ENCODE data around the gene RIOK2. TPM values are rescaled to one million over a fixed set of nuclear protein-coding genes. Genes with fewer than 3 reads are reported as not detected.

RIOK2 gene
- total RNA-seq, 1 donor from 2014 or later, result 17.6 TPM

GRCh38 chr5:97131921-97132320 is 51.1 kb downstream of the RIOK2 start:
- FAIRE-seq (no peak), DNase-seq (ENCODE audit: low read depth) (no peak)
- Histone ChIP-seq H3K27me3 (ENCODE audit: control insufficient read depth, insufficient read depth, low read length) (no peaks in the 10 kb centered on the region), H3K4me3 (ENCODE audit: low read depth, low read length) (no peak overlapping the region), H3K36me3 (ENCODE audit: control insufficient read depth, insufficient read depth, low read length) (no peaks in the 10 kb centered on the region)
- TF ChIP-seq, protein P1, sequence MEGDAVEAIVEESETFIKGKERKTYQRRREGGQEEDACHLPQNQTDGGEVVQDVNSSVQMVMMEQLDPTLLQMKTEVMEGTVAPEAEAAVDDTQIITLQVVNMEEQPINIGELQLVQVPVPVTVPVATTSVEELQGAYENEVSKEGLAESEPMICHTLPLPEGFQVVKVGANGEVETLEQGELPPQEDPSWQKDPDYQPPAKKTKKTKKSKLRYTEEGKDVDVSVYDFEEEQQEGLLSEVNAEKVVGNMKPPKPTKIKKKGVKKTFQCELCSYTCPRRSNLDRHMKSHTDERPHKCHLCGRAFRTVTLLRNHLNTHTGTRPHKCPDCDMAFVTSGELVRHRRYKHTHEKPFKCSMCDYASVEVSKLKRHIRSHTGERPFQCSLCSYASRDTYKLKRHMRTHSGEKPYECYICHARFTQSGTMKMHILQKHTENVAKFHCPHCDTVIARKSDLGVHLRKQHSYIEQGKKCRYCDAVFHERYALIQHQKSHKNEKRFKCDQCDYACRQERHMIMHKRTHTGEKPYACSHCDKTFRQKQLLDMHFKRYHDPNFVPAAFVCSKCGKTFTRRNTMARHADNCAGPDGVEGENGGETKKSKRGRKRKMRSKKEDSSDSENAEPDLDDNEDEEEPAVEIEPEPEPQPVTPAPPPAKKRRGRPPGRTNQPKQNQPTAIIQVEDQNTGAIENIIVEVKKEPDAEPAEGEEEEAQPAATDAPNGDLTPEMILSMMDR (IDR thresholded peaks at IDR 0.05; ENCODE audit: insufficient read depth, low read length, severe bottlenecking), result no peak

GRCh38 chr5:97131139-97131710 is 51.8 kb downstream of the RIOK2 start:
- DNase-seq (ENCODE audit: low read depth) (no peak), FAIRE-seq (no peak)
- Histone ChIP-seq H3K4me3 (ENCODE audit: low read depth, low read length) (no peak overlapping the region), H3K27me3 (ENCODE audit: control insufficient read depth, insufficient read depth, low read length) (no peaks in the 10 kb centered on the region), H3K36me3 (ENCODE audit: control insufficient read depth, insufficient read depth, low read length) (no peaks in the 10 kb centered on the region)
- TF ChIP-seq, protein P1 (IDR thresholded peaks at IDR 0.05; ENCODE audit: insufficient read depth, low read length, severe bottlenecking), result no peak

- DNase-seq (ENCODE audit: low read depth) (no peak), FAIRE-seq (no peak)
- Histone ChIP-seq H3K4me3 (ENCODE audit: low read depth, low read length) (no peak overlapping the region), H3K27me3 (ENCODE audit: control insufficient read depth, insufficient read depth, low read length) (no peaks in the 10 kb centered on the region), H3K36me3 (ENCODE audit: control insufficient read depth, insufficient read depth, low read length) (no peaks in the 10 kb centered on the region)
- TF ChIP-seq, protein P1 (IDR thresholded peaks at IDR 0.05; ENCODE audit: insufficient read depth, low read length, severe bottlenecking), result no peak
Observed at GRCh38 chr5:97127727-97128126, 55.3 kb downstream of the RIOK2 start.

GRCh38 chr5:97125125-97125683 is 57.8 kb downstream of the RIOK2 start:
- DNase-seq (ENCODE audit: low read depth), result no peak
- Histone ChIP-seq H3K36me3 (ENCODE audit: control insufficient read depth, insufficient read depth, low read length) (no peaks in the 10 kb centered on the region), H3K27me3 (ENCODE audit: control insufficient read depth, insufficient read depth, low read length) (no peaks in the 10 kb centered on the region), H3K4me3 (ENCODE audit: low read depth, low read length) (no peak overlapping the region)
- no peak for FAIRE-seq
- TF ChIP-seq, protein P1 (IDR thresholded peaks at IDR 0.05; ENCODE audit: insufficient read depth, low read length, severe bottlenecking), result no peak

DNA sequence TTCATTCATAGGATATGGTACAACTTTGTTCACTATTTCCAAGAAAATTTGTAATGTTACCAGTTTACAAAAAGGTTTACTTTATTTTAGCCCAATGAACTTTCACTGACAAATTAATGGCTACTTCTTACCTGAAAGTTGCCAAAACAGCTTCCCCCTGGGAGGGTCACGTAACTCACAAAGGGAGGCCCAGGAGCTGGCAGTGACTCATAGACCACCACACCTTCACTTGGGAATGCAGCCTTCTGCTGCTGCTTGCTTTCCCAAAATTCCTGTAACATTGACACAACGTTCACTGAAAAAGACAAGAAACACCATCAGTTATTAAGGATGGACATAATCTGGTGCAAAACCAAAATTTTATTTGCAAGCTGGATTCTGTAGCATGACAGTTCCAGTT is 58.7 kb downstream of the RIOK2 start:
- no peak for FAIRE-seq
- TF ChIP-seq, protein P1 (IDR thresholded peaks at IDR 0.05; ENCODE audit: insufficient read depth, low read length, severe bottlenecking), result no peak
- H3K4me3 ChIP-seq (ENCODE audit: low read depth, low read length), result no peak overlapping the region
- DNase-seq (ENCODE audit: low read depth), result peak; percentile 73
- H3K36me3 ChIP-seq (ENCODE audit: control insufficient read depth, insufficient read depth, low read length), result no peaks in the 10 kb centered on the region
- H3K27me3 ChIP-seq (ENCODE audit: control insufficient read depth, insufficient read depth, low read length), result no peaks in the 10 kb centered on the region

- DNase-seq (ENCODE audit: low read depth) (no peak), FAIRE-seq (no peak)
- no peak overlapping the region for H3K4me3 ChIP-seq (ENCODE audit: low read depth, low read length)
- no peaks in the 10 kb centered on the region for H3K27me3 ChIP-seq (ENCODE audit: control insufficient read depth, insufficient read depth, low read length)
- no peaks in the 10 kb centered on the region for H3K36me3 ChIP-seq (ENCODE audit: control insufficient read depth, insufficient read depth, low read length)
- TF ChIP-seq, protein P1 (IDR thresholded peaks at IDR 0.05; ENCODE audit: insufficient read depth, low read length, severe bottlenecking), result no peak
Observed at GRCh38 chr5:97121848-97122247, 61.2 kb downstream of the RIOK2 start.

Measured in bronchial epithelial cell (primary cell).